Measurements from ENCODE around the gene NGB. TPM values are rescaled to one million over a fixed set of nuclear protein-coding genes. Genes with fewer than 3 reads are reported as not detected.

NGB gene
- total RNA-seq, 1 donor from 2014 or later: not detected

DNA sequence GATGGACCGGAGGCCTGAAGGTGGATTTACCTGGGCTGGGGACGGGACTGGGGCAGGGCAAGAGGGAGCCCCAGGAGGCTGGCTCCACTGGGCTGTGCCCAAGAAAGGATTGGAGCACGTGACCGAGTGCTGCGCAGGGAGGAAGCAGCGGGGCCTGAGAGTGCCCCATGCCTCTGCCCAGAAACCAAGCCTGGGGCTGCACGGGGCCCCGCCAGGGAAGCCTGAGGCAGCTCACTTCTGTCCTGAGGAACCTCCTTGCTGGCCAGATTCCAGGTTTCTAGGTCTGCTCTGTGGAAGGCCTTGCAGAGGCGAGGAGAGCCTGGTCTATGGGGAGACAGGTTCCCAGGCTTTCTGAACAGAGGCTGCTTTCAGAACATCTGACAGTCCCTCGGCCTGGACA, 10.4 kb downstream of the NGB start:
- no peak overlapping the region for H3K27ac ChIP-seq
- intact Hi-C loops (cut with DNase I): no loop called here
- no peak overlapping the region for H3K4me3 ChIP-seq
- no peaks in the 10 kb centered on the region for H3K36me3 ChIP-seq
- peaks cover 3% of the 10 kb centered on the region for H3K27me3 ChIP-seq
- no peaks in the 10 kb centered on the region for H3K4me1 ChIP-seq
- H3K9me3 ChIP-seq: no peaks in the 10 kb centered on the region
- ATAC-seq (peak; percentile 24), DNase-seq (no peak)
- TF ChIP-seq, protein P1, sequence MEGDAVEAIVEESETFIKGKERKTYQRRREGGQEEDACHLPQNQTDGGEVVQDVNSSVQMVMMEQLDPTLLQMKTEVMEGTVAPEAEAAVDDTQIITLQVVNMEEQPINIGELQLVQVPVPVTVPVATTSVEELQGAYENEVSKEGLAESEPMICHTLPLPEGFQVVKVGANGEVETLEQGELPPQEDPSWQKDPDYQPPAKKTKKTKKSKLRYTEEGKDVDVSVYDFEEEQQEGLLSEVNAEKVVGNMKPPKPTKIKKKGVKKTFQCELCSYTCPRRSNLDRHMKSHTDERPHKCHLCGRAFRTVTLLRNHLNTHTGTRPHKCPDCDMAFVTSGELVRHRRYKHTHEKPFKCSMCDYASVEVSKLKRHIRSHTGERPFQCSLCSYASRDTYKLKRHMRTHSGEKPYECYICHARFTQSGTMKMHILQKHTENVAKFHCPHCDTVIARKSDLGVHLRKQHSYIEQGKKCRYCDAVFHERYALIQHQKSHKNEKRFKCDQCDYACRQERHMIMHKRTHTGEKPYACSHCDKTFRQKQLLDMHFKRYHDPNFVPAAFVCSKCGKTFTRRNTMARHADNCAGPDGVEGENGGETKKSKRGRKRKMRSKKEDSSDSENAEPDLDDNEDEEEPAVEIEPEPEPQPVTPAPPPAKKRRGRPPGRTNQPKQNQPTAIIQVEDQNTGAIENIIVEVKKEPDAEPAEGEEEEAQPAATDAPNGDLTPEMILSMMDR (IDR thresholded peaks at IDR 0.05): no peak

DNA sequence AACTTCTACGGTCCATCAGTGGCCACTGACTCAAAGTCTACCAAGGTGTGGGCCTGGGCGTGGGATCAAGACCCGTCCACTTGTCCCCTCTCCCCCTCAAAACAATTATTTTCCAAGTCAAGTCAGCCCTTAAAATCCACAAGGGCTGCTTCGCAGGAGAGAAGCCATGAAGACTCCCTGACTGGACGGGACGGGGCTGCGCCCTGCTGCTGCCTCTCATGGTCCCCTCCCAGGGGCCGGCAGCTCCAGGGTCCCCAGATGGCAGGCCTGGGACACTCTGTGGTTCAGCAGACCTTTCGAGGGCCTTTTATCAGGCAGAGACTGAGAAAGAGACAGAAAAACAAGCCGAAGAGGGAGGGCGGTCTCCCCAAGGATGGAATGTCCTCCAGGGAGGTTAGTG, 10.8 kb downstream of the NGB start:
- Histone ChIP-seq H3K36me3 (no peaks in the 10 kb centered on the region), H3K4me1 (no peaks in the 10 kb centered on the region), H3K9me3 (no peaks in the 10 kb centered on the region), H3K27ac (no peak overlapping the region), H3K4me3 (no peak overlapping the region), H3K27me3 (peaks cover 3% of the 10 kb centered on the region)
- intact Hi-C loops (cut with DNase I): no loop called here
- no peak for DNase-seq
- TF ChIP-seq, protein P1 (IDR thresholded peaks at IDR 0.05): no peak
- ATAC-seq: no peak

DNA sequence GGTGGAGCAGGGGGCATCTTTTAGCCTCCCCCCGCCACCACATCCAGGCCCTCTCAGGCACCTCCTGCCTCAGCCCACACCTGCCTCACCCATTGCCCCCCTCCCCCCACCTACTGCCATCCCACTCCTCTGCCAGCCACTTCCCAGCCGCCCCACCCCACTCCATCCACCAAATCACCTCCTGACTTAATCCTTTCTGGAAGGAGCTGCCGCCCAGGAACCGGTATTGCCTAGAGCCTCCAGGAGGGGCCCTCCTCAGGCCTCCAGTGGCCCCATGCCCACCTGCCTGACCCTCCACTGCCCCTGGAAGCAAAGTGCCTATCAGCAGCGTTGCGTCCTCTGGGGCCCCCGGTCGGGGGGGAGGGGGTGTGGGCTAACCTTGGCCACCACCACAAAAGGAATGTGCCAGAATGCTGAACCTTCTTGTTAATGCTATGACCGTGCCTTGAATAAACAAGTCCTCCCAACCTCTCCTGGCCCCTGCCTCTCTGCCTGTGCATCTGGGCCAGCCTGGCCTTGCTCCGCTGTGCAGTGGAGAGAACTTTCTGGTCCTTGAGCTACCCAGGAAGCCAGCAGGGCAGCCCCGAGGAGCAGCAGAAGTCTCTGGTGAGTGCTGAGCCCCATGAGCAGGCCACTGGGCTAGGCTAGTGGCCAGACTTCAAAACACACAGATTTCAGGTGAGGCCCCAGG, 11.8 kb downstream of the NGB start:
- no peaks in the 10 kb centered on the region for H3K36me3 ChIP-seq
- intact Hi-C loops (cut with DNase I): no loop called here
- H3K27me3 ChIP-seq: peaks cover 3% of the 10 kb centered on the region
- H3K9me3 ChIP-seq: no peaks in the 10 kb centered on the region
- TF ChIP-seq, protein P1 (IDR thresholded peaks at IDR 0.05): no peak
- H3K4me1 ChIP-seq: no peaks in the 10 kb centered on the region
- H3K4me3 ChIP-seq: no peak overlapping the region
- DNase-seq (no peak), ATAC-seq (no peak)
- H3K27ac ChIP-seq: no peak overlapping the region

DNA sequence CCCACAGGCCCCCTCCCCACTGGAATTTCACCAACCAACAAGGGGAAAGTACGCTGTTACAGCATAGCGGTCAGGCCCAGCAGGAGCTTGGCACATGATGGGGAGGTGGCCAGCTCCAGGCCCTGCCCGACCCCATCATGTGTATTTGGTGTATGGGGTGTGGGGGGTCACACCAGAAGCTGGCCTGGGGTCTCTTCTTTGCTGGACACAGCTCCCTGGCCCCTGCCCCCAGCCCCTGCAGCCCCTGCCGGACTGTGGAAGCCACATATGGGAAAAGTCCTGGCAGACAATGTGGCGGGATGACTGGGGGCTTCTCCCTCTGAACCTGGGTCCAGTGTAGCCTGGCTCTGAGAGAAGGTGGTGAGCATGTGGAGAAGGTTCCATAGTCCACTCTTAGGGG, 12.4 kb downstream of the NGB start:
- intact Hi-C loops (cut with DNase I): no loop called here
- Histone ChIP-seq H3K27me3 (peaks cover 9% of the 10 kb centered on the region), H3K36me3 (no peaks in the 10 kb centered on the region)

DNA sequence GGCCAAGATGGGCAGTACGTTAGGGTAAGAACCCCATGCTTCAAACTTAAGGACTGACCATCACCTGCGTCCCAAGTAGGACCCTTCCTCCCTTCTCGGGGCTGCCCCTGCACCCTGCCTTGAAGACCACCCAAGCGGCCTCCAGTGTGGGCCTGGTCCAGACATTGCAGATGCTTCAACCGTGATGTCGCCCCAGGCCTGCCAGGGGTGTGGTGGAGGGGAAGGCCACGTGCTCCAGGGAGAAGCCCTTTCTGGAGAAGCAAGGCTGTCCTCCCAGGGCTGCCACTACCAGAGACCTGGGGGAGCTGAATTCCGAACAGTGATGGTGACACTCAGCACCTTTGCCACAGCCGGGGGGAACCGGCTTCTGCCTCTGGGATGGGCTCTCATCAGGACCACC, 13.3 kb downstream of the NGB start:
- DNase-seq (no peak), ATAC-seq (no peak)
- Histone ChIP-seq H3K27me3 (peaks cover 9% of the 10 kb centered on the region), H3K4me1 (no peaks in the 10 kb centered on the region), H3K27ac (no peak overlapping the region), H3K36me3 (no peaks in the 10 kb centered on the region), H3K4me3 (no peak overlapping the region), H3K9me3 (no peaks in the 10 kb centered on the region)
- intact Hi-C loops (cut with DNase I): no loop called here
- TF ChIP-seq, protein P1 (IDR thresholded peaks at IDR 0.05): no peak

More for the DNA sequence above, 12.4 kb downstream of the NGB start:
- TF ChIP-seq, protein P1 (IDR thresholded peaks at IDR 0.05): no peak
- no peak for ATAC-seq
- Histone ChIP-seq H3K4me3 (no peak overlapping the region), H3K27ac (no peak overlapping the region), H3K4me1 (no peaks in the 10 kb centered on the region), H3K9me3 (no peaks in the 10 kb centered on the region)
- no peak for DNase-seq

DNA sequence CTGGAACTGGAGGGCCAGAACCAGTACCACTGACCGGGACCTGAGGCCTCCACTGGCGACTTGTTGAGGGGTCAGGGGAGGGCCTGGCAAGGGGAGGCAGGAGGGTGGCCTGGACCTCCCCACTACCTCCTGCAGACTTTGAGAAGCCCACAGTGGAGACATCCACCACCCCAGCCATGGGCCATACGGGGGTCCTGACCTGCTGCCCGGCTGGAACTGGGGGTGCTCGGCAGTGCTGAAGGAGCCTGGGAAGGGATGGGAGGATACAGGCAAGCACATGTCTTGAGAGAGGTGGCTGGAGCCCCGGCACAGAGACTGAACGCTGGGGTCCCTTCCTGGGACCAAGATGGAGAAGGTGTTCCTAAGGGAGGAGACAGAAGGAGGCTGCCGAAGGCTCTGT, 14.3 kb downstream of the NGB start:
- peaks cover 9% of the 10 kb centered on the region for H3K27me3 ChIP-seq
- H3K27ac ChIP-seq: no peak overlapping the region
- DNase-seq (no peak), ATAC-seq (no peak)
- H3K9me3 ChIP-seq: no peaks in the 10 kb centered on the region
- TF ChIP-seq, protein P1 (IDR thresholded peaks at IDR 0.05): no peak
- H3K4me3 ChIP-seq: no peak overlapping the region
- intact Hi-C loops (cut with DNase I): no loop called here
- H3K36me3 ChIP-seq: no peaks in the 10 kb centered on the region
- H3K4me1 ChIP-seq: no peaks in the 10 kb centered on the region
